K562 (cell line): Measurements from ENCODE around the gene KLHL8. TPM values are rescaled to one million over a fixed set of nuclear protein-coding genes. Genes with fewer than 3 reads are reported as not detected.
A peak's percentile ranks its signal among the peaks of the same experiment; 100 is the strongest.

ENCODE experiments used
- BDP1 ChIP-seq: IDR thresholded peaks from 3 replicates; pipeline ENCODE4 v1.6.1; 2011; ENCODE audit not compliant: insufficient read length, insufficient read depth
- CBFA2T3 ChIP-seq: fragments of 450-650 bp; IDR thresholded peaks from 2 replicates; pipeline ENCODE4 v1.6.1; 2017
- CREB3 ChIP-seq: fragments of 450-650 bp; conservative IDR thresholded peaks from 2 replicates; pipeline ENCODE4 v1.6.1; 2016; ENCODE audit warnings: missing genetic modification characterization, low read depth, mild to moderate bottlenecking, missing compliant biosample characterization, moderate library complexity
- DEAF1 ChIP-seq: fragments of 450-650 bp; formaldehyde crosslinking; IDR thresholded peaks from 2 replicates; pipeline ENCODE4 v1.4.0; 2020; ENCODE audit warnings: mild to moderate bottlenecking, moderate library complexity
- ELF1 ChIP-seq: fragments of 200-800 bp; sonication (Bioruptor generic); IDR thresholded peaks from 2 replicates; pipeline ENCODE4 v1.6.1; 2016; ENCODE audit warnings: missing genetic modification characterization, missing compliant biosample characterization
- ELF4 ChIP-seq: fragments of 450-650 bp; formaldehyde crosslinking; IDR thresholded peaks from 2 replicates; pipeline ENCODE4 v1.4.0; 2022; ENCODE audit warnings: missing genetic modification characterization
- HOXB6 ChIP-seq: fragments of 250-450 bp; sonication (Bioruptor Pico); IDR thresholded peaks from 2 replicates; pipeline ENCODE4 v1.5.1; 2022; ENCODE audit warnings: mild to moderate bottlenecking, borderline replicate concordance
- IFI16 ChIP-seq: fragments of 250-450 bp; sonication (Bioruptor Pico); IDR thresholded peaks from 2 replicates; pipeline ENCODE4 v2.1.2; 2022; ENCODE audit warnings: mild to moderate bottlenecking, inconsistent platforms
- MED1 ChIP-seq: sonication (generic); formaldehyde crosslinking; IDR thresholded peaks from 2 replicates; pipeline ENCODE4 v1.8.1; 2023; ENCODE audit warnings: missing genetic modification reagents, borderline replicate concordance
- MLX ChIP-seq, 2 experiments: fragments of 450-650 bp in 1 of 2; sonication (generic) in 1 of 2; formaldehyde crosslinking; conservative IDR thresholded peaks; 2 replicates each; pipeline versions ENCODE4 v1.4.0 to v1.8.1; 2020 to 2022; ENCODE audit warnings: mild to moderate bottlenecking in 1 of 2, missing genetic modification reagents in 1 of 2
- MYNN ChIP-seq, 2 experiments: sonication (generic); formaldehyde crosslinking in 1 of 2; IDR thresholded peaks; 2 replicates each; pipeline versions ENCODE4 v1.5.0 to v1.6.1; 2016 to 2020; ENCODE audit warnings: antibody characterized with exemption in 1 of 2, missing genetic modification reagents in 1 of 2
- NCOA2 ChIP-seq, 2 experiments: fragments of 450-650 bp; IDR thresholded peaks; 2 replicates each; pipeline ENCODE4 v1.6.1; 2018; ENCODE audit warnings: mild to moderate bottlenecking in 2 of 2, moderate library complexity in 1 of 2; ENCODE audit not compliant: partially characterized antibody in 2 of 2
- NCOA4 ChIP-seq: fragments of 450-650 bp; IDR thresholded peaks from 2 replicates; pipeline ENCODE4 v1.6.1; 2018; ENCODE audit warnings: mild to moderate bottlenecking; ENCODE audit not compliant: partially characterized antibody
- PBX2 ChIP-seq, 2 experiments: IDR thresholded peaks in 1 of 2; conservative IDR thresholded peaks in 1 of 2; 2 replicates each; pipeline ENCODE4 v1.6.1; 2016; ENCODE audit warnings: low read depth in 2 of 2, mild to moderate bottlenecking in 1 of 2, missing compliant biosample characterization in 1 of 2, missing genetic modification characterization in 1 of 2, moderate library complexity in 1 of 2
- PRPF4 ChIP-seq: fragments of 200-400 bp; formaldehyde crosslinking; IDR thresholded peaks from one replicate; pipeline ENCODE4 v1.6.1; 2017; ENCODE audit warnings: low read length, low read depth, mild to moderate bottlenecking; ENCODE audit not compliant: insufficient read depth, poor library complexity, severe bottlenecking
- SMAD4 ChIP-seq: fragments of 250-450 bp; sonication (Bioruptor Pico); conservative IDR thresholded peaks from 2 replicates; pipeline ENCODE4 v1.8.0; 2021; ENCODE audit warnings: inconsistent platforms, mild to moderate bottlenecking, moderate library complexity
- TEAD1 ChIP-seq, 2 experiments: fragments of 450-650 bp in 1 of 2; sonication (generic) in 1 of 2; formaldehyde crosslinking; IDR thresholded peaks; 2 replicates each; pipeline versions ENCODE4 v1.4.0 to v1.8.0; 2020 to 2022; ENCODE audit warnings: mild to moderate bottlenecking in 2 of 2, missing genetic modification reagents in 1 of 2
- ZNF232 ChIP-seq: sonication (generic); formaldehyde crosslinking; IDR thresholded peaks from 2 replicates; pipeline ENCODE4 v1.8.0; 2022; ENCODE audit warnings: mild to moderate bottlenecking, missing genetic modification reagents
- ZNF282 ChIP-seq: sonication (generic); formaldehyde crosslinking; IDR thresholded peaks from 2 replicates; pipeline ENCODE4 v1.8.1; 2023; ENCODE audit warnings: missing genetic modification reagents
- ZNF384 ChIP-seq: IDR thresholded peaks from 2 replicates; pipeline ENCODE4 v1.6.1; 2012; ENCODE audit warnings: low read depth, low read length, improper control_type of control experiment
- ZNF830 ChIP-seq: fragments of 250-450 bp; sonication (Bioruptor Pico); IDR thresholded peaks from 2 replicates; pipeline ENCODE4 v1.5.0; 2021; ENCODE audit warnings: mild to moderate bottlenecking
- polyA plus RNA-seq, 8 experiments: library from polyadenylated mRNA; depleted of rRNA in 4 of 8; stranded (reverse) in 5 of 8; unstranded in 3 of 8; fragments of >200 nt; fragmentation: Nextera tagmentation in 2 of 8; fragmentation: Illumina TruSeq in 1 of 8; extraction: Ambion mirVana in 2 of 8; extraction: Trizol in 1 of 8; gene quantifications; 2 replicates each; pipeline versions ENCODE4 v1.2.1 to v1.2.3, GENCODE V29; 2011 to 2014; ENCODE audit warnings: inconsistent platforms in 1 of 8, missing spikeins in 1 of 8
- total RNA-seq, 7 experiments: library from RNA; depleted of rRNA in 6 of 7; stranded (reverse); fragments of >200 nt in 6 of 7; fragmentation: Illumina TruSeq in 2 of 7; extraction: Trizol in 2 of 7; gene quantifications; 2 replicates each; pipeline versions ENCODE4 v1.2.1 to v1.2.3, GENCODE V29; 2011 to 2021; ENCODE audit warnings: low replicate concordance in 1 of 7

Gene KLHL8
- total and polyA plus RNA-seq, 9 of the 15 experiments (the other 6 are each of a cell fraction or from before 2014, with no cell fraction given) = 8.7 to 25.3 (median 15.7) TPM

GRCh38 chr4:87220094-87220822 is at the start of gene KLHL8 (continued):
- TF ChIP-seq MED1 (CRISPR knock-in tag) (no peak), ELF4 (CRISPR knock-in tag) (no peak), CBFA2T3 (no peak), IFI16 (no peak), DEAF1 (CRISPR knock-in tag) (no peak), BDP1 (no peak), MYNN (IDR thresholded peaks at IDR 0.05) (no peak), MYNN (CRISPR knock-in tag; IDR thresholded peaks at IDR 0.05) (no peak), ELF1 (tag) (0 out of 2 replicates have a peak, but pooled peaks have one; percentile 13), CREB3 (tag) (no peak), PBX2 (CRISPR knock-in tag; IDR thresholded peaks at IDR 0.05; ENCODE audit: low read depth) (no peak), PBX2 (tag; conservative IDR thresholded peaks at IDR 0.05; ENCODE audit: low read depth) (no peak), HOXB6 (CRISPR knock-in tag) (no peak), NCOA4 (no peak), PRPF4 (no peak), MLX (CRISPR knock-in tag; conservative IDR thresholded peaks at IDR 0.05) (no peak), NCOA2 (IDR thresholded peaks at IDR 0.05; ENCODE audit: partially characterized antibody in 2 of 2) (no peak), ZNF232 (CRISPR knock-in tag) (0 out of 2 replicates have a peak, but pooled peaks have one; percentile 19), ZNF282 (CRISPR knock-in tag) (no peak), SMAD4 (no peak), TEAD1 (CRISPR knock-in tag; IDR thresholded peaks at IDR 0.05) (no peak), ZNF830 (CRISPR knock-in tag) (peak; percentile 74; the same call in 1 of the 2 replicates), ZNF384 (no peak)
